ENCODE measurements around the gene TP53I11.

The TP53I11 gene

DNA sequence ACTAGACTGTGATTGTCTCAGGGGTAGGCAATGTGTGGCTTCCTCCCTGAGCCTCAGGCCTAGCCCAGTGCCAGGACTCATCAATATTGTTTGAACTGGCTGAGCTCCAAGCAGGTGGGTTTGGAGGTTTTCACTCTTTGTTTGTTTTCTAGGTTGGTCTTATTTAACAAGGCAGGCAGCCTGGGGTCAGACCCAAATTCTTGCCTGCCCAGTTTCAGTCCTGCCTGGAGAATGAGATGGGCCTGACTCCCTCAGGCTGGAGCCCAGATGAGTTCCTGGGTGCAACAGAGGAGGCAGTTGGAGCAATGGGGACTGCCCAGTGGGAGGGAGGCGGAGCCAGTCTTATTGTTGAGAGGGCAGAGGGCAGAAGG lies 28.3 kb upstream of the TP53I11 start:
- DNase-seq, result no peak

DNA sequence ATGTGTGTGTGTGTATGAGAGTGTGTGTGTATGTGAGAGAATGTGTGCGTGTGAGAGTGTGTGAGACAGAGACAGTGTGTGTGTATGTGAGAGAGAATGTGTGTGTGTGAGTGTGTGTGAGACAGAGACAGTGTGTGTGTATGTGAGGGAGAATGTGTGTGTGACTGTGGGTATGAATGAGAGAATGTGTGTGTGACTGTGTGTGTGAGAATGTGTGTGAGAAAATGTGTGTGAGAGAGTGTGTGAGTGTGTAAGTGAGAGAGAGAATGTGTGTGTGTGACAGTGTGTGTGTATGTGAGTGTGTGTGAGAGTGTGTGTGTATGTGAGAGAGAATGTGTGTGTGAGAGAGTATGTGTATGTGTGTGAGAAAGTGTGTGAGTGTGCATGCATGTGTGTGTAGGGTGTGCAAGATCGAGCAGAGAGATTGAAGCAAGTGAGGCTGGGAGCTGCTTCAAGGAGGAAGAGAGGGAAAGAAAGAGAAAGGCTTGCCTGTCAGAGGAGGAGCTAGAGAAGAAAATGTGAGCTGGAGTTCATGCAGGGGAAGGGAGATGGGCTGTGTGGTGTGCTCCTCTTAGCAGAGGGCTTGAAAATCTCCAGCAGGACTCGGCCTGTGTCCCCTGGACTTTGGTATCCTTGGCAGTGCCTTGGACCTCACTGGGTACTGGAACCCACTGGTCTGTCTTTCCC lies 27.7 kb upstream of the TP53I11 start:
- no peak for DNase-seq

DNA sequence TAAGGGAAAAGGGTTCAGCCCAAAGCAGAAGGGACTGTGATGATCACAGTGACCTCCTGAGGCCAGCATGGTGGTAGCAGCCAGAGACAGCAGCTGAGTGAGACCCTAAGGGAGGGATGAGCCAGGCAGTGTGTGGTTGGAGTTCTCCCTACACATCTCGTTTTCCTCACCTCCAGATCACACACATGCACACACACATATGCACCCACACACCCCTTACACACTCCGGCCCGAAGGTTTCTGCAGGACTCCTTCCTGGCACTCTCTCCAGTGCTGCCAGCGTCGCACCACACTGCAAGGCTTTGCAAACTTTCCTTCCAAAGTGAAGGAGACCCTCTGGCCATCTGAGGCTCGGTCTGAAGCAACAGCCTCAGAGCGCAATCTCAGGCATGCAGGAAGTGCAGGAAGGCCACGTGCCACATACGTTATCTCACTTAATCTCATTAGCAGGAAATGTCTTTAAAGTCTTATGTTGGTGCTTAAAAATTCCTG lies 26.9 kb upstream of the TP53I11 start:
- DNase-seq, result no peak

DNA sequence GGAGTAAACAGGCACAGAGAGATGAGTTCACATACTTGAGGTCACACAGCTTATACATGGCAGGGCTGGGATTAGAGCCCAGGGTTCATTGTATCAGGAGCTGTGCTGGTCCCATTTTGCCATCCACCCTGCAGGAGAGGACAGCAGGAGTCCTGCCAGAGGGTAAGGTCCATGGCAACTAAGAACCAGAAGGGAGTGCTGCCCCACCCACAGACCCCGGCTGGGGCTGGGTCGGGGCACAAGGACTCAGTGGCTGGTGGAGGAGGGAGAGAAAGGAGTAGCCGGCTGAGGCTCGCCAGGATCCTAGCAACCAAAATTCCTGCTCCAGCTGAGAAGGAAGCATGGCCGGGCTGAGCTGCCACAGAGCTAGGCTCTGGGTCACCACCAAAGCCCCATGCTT lies 25.9 kb upstream of the TP53I11 start:
- DNase-seq, result no peak

DNA sequence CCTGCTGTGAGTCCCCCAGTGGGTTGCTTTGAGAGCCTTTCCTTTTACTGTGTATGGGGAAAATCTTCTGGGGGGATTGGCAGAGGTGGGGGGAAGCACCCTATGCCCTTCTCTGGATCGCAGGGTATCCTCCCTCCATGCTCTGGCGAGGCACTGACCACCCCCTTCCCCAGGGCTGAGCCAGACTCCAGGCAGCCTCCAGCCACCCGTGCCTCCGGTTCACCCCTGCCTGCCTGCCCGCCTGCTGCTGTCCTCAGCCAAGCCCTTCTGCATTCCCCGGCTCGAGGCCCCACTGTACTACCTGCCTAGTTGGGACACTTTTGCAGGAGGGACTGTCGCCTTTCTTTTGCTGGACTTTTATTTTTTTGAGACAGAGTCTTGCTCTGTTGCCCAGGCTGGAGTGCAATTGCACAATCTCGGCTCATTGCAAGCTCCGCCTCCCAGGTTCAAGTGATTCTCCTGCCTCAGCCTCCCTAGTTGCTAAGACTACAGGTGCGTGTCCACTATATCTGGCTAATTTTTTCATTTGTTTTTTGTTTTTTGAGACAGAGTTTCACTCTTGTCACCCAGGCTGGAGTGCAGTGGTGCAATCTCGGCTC lies 23.8 kb upstream of the TP53I11 start:
- no peak for DNase-seq

- DNase-seq, result peak in 9 of 51 donors; percentile 8 to 51 (median 20)
Measured at GRCh38 chr11:44973632-44974401, 23.1 kb upstream of the TP53I11 start.

- no peak for DNase-seq
Measured at GRCh38 chr11:44972746-44973435, 22.2 kb upstream of the TP53I11 start.

DNA sequence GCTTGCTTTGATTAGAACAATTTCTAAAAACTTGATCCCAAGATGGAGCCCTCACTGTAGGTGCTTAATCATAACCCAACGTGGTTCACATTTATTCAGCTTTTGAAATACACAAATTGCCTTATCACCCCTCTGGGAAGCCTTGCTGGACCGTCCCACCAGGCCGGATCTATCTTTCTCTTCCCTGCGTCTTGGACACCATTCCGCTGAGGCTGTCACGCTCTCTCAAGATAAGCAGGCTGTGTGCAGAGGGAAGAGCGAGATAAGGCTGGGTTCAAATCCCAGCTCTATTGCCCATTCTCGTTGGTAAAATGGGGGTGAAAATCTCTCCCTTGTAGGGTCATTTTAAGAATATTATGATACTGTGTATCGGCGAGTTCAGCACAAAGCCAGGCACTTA lies 20.5 kb upstream of the TP53I11 start:
- no peak for DNase-seq

- DNase-seq, result no peak
Measured at GRCh38 chr11:44970293-44970692, 19.6 kb upstream of the TP53I11 start.

DNA sequence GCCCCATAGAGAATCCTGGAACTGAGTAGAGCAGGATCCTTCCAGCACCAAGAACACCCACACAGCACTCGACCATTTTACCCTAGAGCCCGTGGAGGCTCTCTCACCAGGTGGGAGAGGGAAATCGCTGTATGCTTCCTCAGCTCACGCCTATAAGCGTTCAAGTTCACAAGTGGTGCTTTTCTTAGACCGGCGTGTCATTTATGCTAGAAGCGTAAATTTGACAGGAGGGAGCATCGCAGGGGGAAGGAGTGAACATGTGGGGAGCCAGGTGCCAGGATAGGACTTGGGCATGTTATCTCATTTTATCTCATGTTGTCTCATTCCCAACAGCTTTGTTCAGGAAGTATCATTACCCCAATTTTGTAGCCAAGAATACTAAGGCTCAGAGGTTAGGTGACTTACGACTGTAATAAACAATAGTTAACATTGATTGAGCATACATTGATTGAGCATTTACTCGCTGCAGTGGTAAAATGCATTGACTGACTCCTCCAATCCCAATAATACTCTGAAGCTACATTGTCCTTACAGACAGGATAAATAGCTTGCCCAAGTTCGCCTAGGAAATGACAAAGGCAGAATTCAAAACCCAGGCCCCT lies 19.1 kb upstream of the TP53I11 start:
- no peak for DNase-seq

- DNase-seq, result no peak
Measured at GRCh38 chr11:44968510-44968909, 17.8 kb upstream of the TP53I11 start.

- no peak for DNase-seq
Measured at GRCh38 chr11:44967930-44968496, 17.3 kb upstream of the TP53I11 start.

DNA sequence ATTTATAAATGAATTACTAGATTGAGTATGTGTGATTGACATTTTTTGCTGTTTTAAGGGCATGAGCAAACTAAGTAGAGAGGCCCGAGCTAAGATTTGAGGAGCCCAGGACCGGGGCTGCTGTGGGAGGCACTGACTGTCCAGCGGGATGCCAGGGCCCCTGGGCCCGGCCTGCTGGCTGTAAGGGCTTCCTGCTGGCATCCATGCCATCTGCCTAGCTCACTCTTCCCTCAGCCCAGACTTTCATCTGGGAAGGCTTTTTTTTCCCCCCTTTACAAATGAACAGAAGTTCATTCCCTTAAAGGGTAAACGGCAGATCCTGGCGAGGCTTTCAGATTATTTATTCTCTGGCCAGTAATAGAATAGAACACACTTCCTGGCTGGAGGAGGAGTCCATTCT lies 16.0 kb upstream of the TP53I11 start:
- no peak for DNase-seq

DNA sequence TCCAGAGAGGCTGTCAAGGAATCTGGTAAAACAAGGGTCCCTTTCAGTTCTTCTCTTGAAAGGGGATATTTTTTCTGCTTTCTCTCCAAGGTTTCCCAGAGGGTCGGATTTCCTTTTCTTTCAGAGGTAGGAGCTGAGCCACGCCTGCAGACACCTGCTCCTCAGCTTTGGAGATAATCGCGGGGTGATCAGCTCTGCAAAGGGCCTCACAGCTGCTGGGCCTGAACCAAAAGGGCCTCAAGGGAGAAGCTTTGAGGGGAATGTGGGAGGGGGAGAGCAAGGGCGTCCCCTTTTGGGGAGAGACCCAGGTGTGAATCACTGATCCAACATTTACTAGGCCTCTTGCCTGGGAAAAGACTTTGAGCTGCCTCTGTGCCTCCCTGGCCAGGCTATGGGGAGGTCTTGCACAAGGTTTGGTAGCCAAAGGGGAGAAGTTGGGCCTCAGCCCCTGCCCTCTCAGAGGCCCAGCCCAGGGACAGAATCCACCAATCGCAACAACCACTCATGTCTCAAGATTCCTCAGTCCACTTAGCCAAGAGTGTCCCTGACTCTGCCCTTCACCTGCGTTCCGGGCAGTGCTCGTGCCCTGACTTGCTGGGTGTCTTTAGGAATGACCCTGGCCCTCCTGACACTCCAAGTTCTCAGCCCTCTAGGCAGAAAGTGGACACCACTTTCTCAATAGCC lies 14.0 kb upstream of the TP53I11 start:
- DNase-seq, result no peak

- DNase-seq, result no peak
Measured at GRCh38 chr11:44963948-44964347, 13.3 kb upstream of the TP53I11 start.

- DNase-seq, result no peak
Measured at GRCh38 chr11:44963136-44963535, 12.5 kb upstream of the TP53I11 start.

GRCh38 chr11:44962464-44962863 lies 11.8 kb upstream of the TP53I11 start:
- no peak for DNase-seq

DNA sequence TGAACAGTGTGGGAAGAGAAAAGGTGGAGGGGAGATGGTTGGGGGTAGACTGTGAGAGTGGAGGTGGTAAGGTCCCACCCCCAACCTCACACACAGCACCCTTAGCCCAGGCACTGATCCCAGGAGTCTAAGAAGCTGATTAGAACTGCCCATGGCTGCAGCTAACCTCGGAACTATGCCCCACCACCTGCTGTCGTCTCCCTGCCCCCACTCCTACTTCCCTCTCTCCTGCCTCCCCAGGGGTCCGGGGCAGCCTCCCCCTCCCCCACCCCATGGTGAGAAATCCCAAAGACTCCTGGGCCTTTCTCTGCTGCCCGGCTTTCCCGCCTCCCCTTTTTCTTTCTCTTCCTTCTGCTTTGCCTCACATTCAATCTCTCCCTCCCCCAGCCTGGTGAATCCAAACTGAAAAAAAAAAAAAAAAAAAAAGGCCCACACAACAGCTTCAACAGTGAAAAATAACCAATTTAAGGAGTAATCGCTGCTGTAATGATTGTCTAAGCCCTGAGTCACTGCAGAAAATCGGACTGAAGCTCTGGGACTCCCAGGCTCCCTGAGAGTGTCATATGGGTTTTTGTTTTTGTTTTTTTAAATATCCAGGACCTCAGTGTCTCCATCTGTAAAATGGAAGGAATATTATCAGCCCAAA lies 9.6 kb upstream of the TP53I11 start:
- no peak for DNase-seq

DNA sequence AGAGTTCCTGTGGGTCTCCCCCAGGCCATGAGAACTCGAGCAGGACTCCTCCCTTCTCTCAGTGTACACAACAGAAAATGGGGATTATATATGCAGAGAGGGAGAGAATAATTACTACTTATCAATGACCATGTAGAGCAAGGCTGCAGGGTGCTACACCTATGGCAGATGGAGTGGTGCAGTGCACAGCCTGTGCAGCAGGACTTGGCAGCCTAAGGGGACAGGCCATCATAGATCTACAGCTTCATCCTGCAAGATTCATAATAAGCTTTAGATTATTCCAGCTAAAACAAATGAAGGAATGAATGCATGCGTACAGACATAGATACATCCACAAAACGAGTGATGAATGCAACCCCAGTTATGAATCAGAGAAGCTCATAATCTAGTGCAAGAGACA lies 8.4 kb upstream of the TP53I11 start:
- DNase-seq, result no peak

Measured in hypothalamus (tissue), 51 donors.